HG03097 (cell line): Measurements from ENCODE around the gene SEMA3A.
"Not testable (repeated sequence)": the region's sequence is repeated elsewhere in the genome, so short reads cannot be mapped to it uniquely, and the experiment has no call there.

Source experiments
- ATAC-seq: cut with Tn5 transposase; IDR thresholded peaks from one replicate; pipeline ENCODE4 v1.9.1; 2021; ENCODE audit not compliant: unreplicated experiment, low FRiP score

SEMA3A gene

DNA sequence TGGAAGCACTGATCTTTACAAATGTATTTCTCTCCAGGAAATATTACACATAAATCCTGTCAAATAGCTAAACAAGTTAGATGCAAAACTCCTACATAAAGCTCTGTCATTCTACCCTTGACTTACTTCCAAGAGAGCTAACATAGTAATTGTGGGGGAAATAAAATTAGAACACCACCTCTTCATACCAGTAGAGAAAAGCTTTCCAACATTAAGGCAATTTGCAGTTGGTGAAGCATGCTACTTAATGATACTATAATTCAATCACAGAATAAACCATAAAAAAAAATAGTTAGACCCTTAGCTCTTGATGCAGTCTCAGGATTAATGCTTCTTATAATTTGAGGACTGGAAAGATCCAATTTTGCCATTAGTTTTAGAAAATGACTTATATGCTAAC, 35.2 kb downstream of the SEMA3A start:
- no peak for ATAC-seq

GRCh38 chr7:84157171-84157570, 37.4 kb downstream of the SEMA3A start:
- ATAC-seq: no peak

DNA sequence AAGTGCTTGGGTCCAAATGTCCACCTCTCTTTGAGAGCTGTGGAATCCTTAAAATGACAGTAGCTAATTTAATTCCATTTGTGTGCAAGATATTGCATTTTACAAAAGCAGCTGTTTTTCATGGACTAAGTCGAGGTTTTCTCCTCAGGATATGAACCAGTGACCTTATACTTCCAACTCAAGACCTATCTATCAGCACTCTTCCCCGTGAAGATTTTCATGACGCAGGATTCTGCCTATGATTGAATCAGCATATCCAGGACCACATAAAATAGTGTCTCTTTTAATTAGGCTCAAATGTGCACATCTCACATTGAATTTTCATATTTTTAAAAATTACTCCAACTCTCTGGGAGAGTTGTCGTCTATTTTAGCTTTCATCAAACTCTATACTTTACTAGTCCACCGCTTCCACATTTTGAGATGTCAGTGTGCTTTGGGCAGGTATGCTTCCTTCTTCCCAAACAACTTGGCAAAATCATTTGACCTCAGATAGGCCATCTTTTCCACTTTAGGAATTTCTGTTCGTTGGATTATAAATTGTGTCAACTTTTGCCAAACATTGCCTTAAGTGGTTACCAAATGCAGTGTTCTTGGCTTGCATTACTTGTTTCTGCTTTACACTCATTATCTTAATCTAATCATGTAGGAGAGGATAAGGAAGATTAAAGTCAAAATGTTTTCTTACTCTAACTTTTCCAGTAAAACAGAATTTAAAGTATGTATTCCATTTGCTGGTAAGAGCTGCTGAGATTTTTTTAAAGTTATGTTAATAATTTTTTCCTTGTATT, 39.4 kb downstream of the SEMA3A start:
- ATAC-seq: no peak

- no peak for ATAC-seq
Observed at GRCh38 chr7:84152995-84153394, 41.6 kb downstream of the SEMA3A start.

GRCh38 chr7:84150370-84150769, 44.2 kb downstream of the SEMA3A start:
- not testable (repeated sequence) for ATAC-seq

- ATAC-seq: no peak
Observed at GRCh38 chr7:84149573-84149972, 45.0 kb downstream of the SEMA3A start.

DNA sequence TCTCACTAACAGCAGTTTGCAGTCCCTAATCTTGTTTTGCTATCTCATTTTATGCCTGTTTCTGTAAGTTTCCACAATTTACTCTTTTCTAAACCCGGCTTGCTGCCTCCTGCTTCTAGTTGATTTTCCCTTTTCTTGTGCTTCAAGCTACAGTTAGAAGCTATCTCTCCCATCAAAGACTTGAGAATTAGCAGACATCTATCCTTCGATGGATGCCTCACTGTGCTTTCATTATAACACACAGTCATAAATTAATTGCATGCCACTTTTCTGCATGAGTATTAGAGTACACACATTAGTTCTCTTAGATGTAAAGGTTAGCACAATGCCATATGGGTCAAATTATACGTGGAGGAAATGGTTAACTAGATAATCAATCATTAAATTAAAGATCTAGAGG, 48.7 kb downstream of the SEMA3A start:
- ATAC-seq: no peak

DNA sequence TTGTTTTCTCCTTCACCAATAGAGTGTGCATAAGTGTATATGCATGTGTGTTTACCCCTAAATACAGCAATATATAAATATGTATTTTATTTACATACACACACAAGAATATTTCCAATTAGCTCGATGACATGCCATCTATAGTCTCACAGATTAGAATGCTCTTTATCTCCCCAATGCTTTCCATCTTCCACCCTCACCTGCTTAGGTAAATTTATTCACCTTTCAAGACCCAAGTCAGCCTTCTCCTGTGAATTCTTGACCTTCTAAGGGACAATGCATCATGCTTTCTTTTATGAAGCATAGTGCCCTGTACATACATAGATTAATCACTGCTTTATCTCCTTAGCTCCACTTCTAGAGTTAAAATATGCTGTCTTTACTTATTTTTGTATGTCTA, 49.7 kb downstream of the SEMA3A start:
- no peak for ATAC-seq

- no peak for ATAC-seq
Observed at GRCh38 chr7:84144480-84144879, 50.1 kb downstream of the SEMA3A start.

GRCh38 chr7:84142726-84143125, 51.9 kb downstream of the SEMA3A start:
- ATAC-seq: no peak

- ATAC-seq: no peak
Observed at GRCh38 chr7:84139986-84140729, 54.4 kb downstream of the SEMA3A start.

DNA sequence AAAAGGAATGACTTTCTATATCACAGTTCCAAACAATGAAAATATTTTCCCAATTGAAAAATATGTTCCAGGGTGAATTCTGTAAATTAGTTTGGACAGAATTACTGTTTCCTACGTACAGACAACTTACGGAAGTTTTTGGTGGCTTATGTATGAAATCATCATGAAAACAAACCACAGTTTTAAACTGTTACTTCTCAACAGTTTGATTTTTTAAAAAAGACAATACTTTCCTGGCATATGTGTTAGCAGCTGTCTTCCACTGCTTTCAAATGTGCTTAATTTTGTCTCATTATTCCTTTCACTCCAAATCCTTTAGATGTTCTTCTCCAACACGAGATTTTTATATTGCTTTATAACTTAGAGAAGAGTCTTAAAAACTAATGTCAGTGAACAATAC, 56.2 kb downstream of the SEMA3A start:
- ATAC-seq: no peak

DNA sequence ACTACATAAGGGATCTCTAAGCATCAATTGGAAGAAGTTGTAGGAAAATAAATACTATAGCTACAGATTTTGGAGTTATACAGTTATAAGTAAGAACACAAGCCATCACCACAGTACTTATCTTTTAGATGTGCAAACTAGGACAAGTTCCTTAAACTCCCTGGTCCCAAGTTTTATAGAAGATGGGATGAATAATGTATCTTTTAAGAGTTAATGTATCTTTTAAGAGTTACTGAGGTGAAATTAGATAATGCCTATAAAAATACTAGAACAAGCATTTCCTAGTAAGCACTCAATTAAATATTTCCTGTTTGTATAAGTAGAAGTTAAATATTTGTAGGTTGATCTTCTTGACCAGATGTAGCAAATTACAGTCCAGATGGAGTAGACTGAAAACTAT, 56.8 kb downstream of the SEMA3A start:
- ATAC-seq: no peak

GRCh38 chr7:84136809-84137208, 57.8 kb downstream of the SEMA3A start:
- no peak for ATAC-seq

- no peak for ATAC-seq
Observed at GRCh38 chr7:84136336-84136735, 58.3 kb downstream of the SEMA3A start.

DNA sequence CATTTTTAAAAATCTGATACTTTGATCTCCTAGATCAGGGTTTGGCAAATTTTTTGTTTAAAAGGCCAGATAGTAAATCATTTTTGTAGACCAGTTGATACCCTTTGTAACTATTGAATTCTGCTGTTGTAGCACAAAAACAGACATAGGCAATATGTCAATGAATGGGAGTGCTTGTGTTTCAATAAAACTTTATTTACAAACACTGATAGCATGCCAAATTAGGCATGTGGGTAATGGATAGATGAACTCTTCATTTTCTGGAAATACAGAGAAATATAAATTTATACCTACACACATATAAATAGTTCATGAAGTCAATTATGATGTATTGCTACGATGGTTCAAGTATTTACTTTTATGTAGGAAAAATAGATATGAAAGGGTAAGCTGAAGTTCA, 60.4 kb downstream of the SEMA3A start:
- no peak for ATAC-seq

DNA sequence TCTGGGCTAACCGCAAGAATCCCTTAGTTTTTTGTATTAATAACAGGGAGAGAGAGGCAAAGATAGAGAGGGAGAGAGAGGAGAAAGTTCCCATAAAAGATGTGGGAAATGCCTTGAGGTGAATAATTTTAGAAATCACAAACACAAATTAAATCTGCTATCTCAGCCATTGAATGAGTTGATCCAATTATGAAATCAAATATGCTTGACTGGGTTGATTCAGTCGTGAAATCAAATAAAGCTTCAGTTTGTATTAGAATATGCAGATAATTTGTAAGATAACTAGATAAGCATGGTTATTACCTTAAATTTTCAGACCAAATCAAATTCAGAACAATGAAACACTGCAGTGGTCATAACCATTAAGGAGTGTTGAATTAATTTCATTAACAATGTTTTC, 68.9 kb downstream of the SEMA3A start:
- ATAC-seq: no peak

- no peak for ATAC-seq
Observed at GRCh38 chr7:84123965-84124547, 70.5 kb downstream of the SEMA3A start.

GRCh38 chr7:84122582-84123360, 71.8 kb downstream of the SEMA3A start:
- no peak for ATAC-seq

DNA sequence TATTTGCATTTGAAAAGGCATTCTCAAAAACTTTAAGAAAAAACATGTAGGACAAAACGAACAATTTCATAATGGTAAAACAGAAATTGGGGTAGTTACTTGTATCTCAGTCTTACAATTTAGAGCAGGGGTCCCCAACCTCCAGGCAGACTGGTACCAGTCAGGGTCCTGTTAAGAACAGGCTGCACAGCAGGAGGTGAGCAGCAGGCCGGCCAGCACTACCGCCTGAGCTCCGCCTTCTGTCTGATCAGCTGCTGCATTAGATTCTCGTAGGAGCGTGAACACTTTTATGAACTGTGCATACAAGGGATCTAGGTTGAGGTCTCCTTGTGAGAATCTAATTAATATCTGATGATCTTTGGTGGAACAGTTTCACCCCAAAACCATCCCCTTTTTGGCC, 77.3 kb downstream of the SEMA3A start:
- ATAC-seq: no peak
